Germinal center (tissue), 1 donor: Measurements from ENCODE around the gene GALNT17.

ENCODE experiments used
- DNase-seq: peaks from one replicate; pipeline ENCODE4 v3.0.0; 2012; ENCODE audit warnings: mixed read lengths, low spot score

Gene GALNT17

GRCh38 chr7:71750290-71750689 lies 618.3 kb downstream of the GALNT17 start:
- no peak for DNase-seq

GRCh38 chr7:71752171-71752935 lies 620.4 kb downstream of the GALNT17 start:
- DNase-seq = peak; percentile 54

- DNase-seq = no peak
Measured at GRCh38 chr7:71753236-71753635, 621.3 kb downstream of the GALNT17 start.

GRCh38 chr7:71753956-71754664 lies 622.2 kb downstream of the GALNT17 start:
- no peak for DNase-seq

- DNase-seq = no peak
Measured at GRCh38 chr7:71754828-71755227, 622.9 kb downstream of the GALNT17 start.

GRCh38 chr7:71761336-71761735 lies 629.4 kb downstream of the GALNT17 start:
- no peak for DNase-seq
